ENCODE data around the gene ATRX. TPM values are rescaled to one million over a fixed set of nuclear protein-coding genes. Genes with fewer than 3 reads are reported as not detected.

Gene ATRX
- total and polyA plus RNA-seq, 3 donors from 2014 or later = 4.1 to 104 (median 84.4) TPM

- no peak for DNase-seq
- intact Hi-C loops (cut with DNase I; ENCODE audit: low total_unique reads) = no loop called here
- WGBS, 2 donors = 93 to 95% methylated on average over 4 of the region's 4 CpGs
Measured at GRCh38 chrX:77719388-77719787, 66.6 kb downstream of the ATRX start.

GRCh38 chrX:77704881-77705280 lies 81.1 kb downstream of the ATRX start:
- Histone ChIP-seq H3K9me3 (no peaks in the 10 kb centered on the region), H3K27ac (no peak overlapping the region), H3K27me3 (no peaks in the 10 kb centered on the region), H3K36me3 (ENCODE audit: low read depth, missing control alignments) (no peaks in the 10 kb centered on the region), H3K4me3 (no peak overlapping the region), H3K4me1 (no peaks in the 10 kb centered on the region)
- intact Hi-C loops (cut with DNase I; ENCODE audit: low total_unique reads) = no loop called here
- DNase-seq = no peak
- WGBS, 2 donors = 81% methylated on average over 5 of the region's 6 CpGs; no CpG with 5 or more reads in 1 of the 2 donors
- TF ChIP-seq, protein P1, sequence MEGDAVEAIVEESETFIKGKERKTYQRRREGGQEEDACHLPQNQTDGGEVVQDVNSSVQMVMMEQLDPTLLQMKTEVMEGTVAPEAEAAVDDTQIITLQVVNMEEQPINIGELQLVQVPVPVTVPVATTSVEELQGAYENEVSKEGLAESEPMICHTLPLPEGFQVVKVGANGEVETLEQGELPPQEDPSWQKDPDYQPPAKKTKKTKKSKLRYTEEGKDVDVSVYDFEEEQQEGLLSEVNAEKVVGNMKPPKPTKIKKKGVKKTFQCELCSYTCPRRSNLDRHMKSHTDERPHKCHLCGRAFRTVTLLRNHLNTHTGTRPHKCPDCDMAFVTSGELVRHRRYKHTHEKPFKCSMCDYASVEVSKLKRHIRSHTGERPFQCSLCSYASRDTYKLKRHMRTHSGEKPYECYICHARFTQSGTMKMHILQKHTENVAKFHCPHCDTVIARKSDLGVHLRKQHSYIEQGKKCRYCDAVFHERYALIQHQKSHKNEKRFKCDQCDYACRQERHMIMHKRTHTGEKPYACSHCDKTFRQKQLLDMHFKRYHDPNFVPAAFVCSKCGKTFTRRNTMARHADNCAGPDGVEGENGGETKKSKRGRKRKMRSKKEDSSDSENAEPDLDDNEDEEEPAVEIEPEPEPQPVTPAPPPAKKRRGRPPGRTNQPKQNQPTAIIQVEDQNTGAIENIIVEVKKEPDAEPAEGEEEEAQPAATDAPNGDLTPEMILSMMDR (IDR thresholded peaks at IDR 0.05) = no peak
- TF ChIP-seq POLR2A (IDR thresholded peaks at IDR 0.05) = no peak

More at GRCh38 chrX:77719388-77719787, 66.6 kb downstream of the ATRX start:
- H3K27ac ChIP-seq = no peak overlapping the region
- H3K4me1 ChIP-seq = no peaks in the 10 kb centered on the region
- H3K27me3 ChIP-seq = no peaks in the 10 kb centered on the region
- H3K36me3 ChIP-seq (ENCODE audit: low read depth, missing control alignments) = no peaks in the 10 kb centered on the region
- no peaks in the 10 kb centered on the region for H3K9me3 ChIP-seq
- TF ChIP-seq, protein P1 (IDR thresholded peaks at IDR 0.05) = no peak
- no peak for TF ChIP-seq POLR2A (IDR thresholded peaks at IDR 0.05)
- H3K4me3 ChIP-seq = no peak overlapping the region

DNA sequence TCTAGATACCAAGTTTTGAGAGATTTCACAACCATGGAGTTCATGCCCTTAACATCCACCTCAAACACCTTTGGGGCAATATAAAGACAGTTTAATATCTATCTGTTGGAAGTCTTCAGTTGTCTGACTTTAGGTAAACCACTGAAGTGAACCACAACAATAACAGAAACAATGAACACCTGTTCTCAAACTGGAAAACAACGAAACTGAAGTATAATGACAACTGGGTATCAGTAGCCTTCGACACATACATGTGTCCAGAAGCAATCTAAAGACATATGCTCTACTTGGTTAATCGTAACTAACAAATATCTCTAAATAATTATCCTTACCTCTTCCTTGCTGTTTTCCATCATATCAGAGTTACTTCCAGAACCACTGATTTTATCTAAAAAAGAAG lies 87.8 kb downstream of the ATRX start:
- Histone ChIP-seq H3K36me3 (ENCODE audit: low read depth, missing control alignments) (no peaks in the 10 kb centered on the region), H3K27ac (no peak overlapping the region), H3K4me3 (no peak overlapping the region), H3K27me3 (no peaks in the 10 kb centered on the region), H3K9me3 (no peaks in the 10 kb centered on the region), H3K4me1 (no peaks in the 10 kb centered on the region)
- intact Hi-C loops (cut with DNase I; ENCODE audit: low total_unique reads) = no loop called here
- TF ChIP-seq, protein P1 (IDR thresholded peaks at IDR 0.05) = no peak
- no peak for TF ChIP-seq POLR2A (IDR thresholded peaks at IDR 0.05)
- no peak for DNase-seq
- 92 to 98% methylated on average over 3 of the region's 3 CpGs for WGBS, 2 donors

DNA sequence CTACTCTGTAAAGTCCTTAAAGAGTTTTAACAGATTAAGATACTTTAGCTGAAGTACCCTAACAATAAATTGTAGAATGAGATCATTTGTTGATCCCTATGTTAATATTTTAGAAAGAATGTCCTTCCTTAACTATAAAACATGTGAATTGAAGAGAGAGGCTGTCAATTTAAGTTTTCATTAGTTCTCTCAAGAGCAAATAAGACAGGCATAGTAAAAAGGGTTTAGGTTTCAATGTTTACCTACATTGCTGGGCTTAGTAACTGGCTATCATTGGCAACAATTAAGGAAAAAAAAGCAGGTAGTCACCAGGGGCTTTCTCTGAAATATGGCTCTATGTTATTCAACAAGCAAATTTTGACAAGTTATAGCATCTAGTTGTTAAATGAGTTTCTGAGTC lies 91.5 kb downstream of the ATRX start:
- Histone ChIP-seq H3K4me3 (no peak overlapping the region), H3K27ac (no peak overlapping the region), H3K36me3 (ENCODE audit: low read depth, missing control alignments) (no peaks in the 10 kb centered on the region), H3K4me1 (no peaks in the 10 kb centered on the region), H3K9me3 (no peaks in the 10 kb centered on the region), H3K27me3 (no peaks in the 10 kb centered on the region)
- intact Hi-C loops (cut with DNase I; ENCODE audit: low total_unique reads) = no loop called here
- TF ChIP-seq POLR2A (IDR thresholded peaks at IDR 0.05) = no peak
- TF ChIP-seq, protein P1 (IDR thresholded peaks at IDR 0.05) = no peak
- DNase-seq = no peak

DNA sequence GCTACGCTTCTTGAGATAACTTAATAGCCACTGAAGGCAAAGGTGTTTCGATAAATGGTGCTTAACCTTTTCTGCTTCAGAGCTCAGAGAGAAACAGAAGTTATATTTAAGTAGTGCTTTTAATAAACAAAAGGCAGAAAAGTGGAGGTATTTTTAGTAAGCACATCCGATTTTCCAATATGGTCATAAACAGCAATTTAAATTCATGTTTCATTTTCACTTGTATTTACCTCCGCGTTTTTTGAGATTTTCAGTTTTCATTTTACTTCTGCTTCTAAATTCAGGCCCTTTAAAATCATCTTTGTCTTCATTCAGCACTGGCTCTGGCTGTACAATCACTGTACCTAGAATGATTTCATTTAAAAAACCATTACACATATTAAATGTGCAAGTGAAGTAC lies 92.4 kb downstream of the ATRX start:
- DNase-seq = no peak
- Histone ChIP-seq H3K36me3 (ENCODE audit: low read depth, missing control alignments) (no peaks in the 10 kb centered on the region), H3K4me3 (no peak overlapping the region), H3K27me3 (no peaks in the 10 kb centered on the region), H3K4me1 (no peaks in the 10 kb centered on the region), H3K27ac (no peak overlapping the region), H3K9me3 (no peaks in the 10 kb centered on the region)
- WGBS, 2 donors = 91 to 93% methylated on average over 5 of the region's 5 CpGs
- intact Hi-C loops (cut with DNase I; ENCODE audit: low total_unique reads) = no loop called here
- TF ChIP-seq, protein P1 (IDR thresholded peaks at IDR 0.05) = no peak
- no peak for TF ChIP-seq POLR2A (IDR thresholded peaks at IDR 0.05)

Measured in testis (tissue), 3 donors.